ENCODE data around the gene NTN1.
"Not testable (repeated sequence)": the region's sequence is repeated elsewhere in the genome, so short reads cannot be mapped to it uniquely, and the experiment has no call there.

The NTN1 gene

DNA sequence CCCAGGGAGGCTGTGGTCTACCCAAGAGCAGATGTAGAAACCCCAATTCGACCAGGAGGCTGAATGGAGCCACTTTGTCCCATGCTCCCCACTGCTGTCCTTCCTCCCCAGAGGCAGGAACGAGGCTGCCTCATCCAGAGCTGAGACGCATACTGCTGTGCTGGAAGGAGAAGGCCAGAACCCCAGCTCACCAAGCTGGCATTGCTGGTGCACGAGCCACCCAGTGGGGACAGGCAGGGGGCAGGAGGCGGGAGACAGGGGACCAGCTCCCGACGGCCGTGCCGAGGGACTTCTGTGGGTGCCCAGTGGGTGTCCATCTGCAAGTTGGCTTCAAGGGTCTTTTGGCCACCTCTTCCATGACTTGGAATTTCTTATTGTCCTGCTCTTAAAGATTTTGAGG, 66.6 kb downstream of the NTN1 start:
- no peak for DNase-seq (ENCODE audit: low read depth)

GRCh38 chr17:9090641-9091096, 69.4 kb downstream of the NTN1 start:
- DNase-seq (ENCODE audit: low read depth), result no peak

- no peak for DNase-seq (ENCODE audit: low read depth)
Measured at GRCh38 chr17:9094193-9094592, 72.9 kb downstream of the NTN1 start.

DNA sequence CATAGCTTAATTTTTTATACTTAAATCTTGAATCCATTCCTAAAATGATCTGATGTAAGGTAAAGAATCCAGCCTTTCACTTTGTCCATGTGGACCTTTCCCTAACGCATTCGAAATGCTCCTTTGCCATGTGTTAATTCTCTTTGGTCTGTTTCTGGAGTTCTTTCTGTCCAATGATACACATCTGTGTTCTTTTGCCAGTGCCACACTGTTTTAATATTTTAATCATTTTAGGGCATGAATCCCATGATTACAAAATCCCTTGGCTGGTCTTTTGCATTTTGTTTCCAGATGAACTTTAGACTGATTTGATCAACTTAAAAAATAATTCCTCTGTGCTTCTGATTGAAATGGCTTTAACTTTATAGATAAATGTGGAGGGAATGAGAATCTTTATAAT, 74.1 kb downstream of the NTN1 start:
- no peak for DNase-seq (ENCODE audit: low read depth)

GRCh38 chr17:9098242-9098825, 77.0 kb downstream of the NTN1 start:
- no peak for DNase-seq (ENCODE audit: low read depth)

GRCh38 chr17:9101356-9101755, 80.0 kb downstream of the NTN1 start:
- no peak for DNase-seq (ENCODE audit: low read depth)

DNA sequence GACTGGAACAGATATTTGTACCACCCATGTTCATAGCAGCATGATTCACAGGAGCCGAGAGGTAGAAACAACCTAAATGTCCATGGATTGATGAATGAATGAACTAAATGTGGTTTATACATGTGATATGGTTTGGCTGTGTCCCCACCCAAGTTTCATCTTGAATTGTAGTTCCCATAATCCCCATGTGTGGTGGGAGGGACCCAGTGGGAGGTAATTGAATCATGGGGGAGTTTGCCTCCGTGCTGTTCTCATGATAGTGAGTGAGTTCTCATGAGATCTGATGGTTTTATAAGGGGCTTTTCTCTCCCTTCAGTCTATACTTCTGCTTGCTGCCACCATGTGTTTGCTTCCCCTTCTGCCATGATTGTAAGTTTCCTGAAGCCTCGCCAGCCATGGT, 81.9 kb downstream of the NTN1 start:
- not testable (repeated sequence) for DNase-seq (ENCODE audit: low read depth)

GRCh38 chr17:9104370-9105041, 83.2 kb downstream of the NTN1 start:
- no peak for DNase-seq (ENCODE audit: low read depth)

DNA sequence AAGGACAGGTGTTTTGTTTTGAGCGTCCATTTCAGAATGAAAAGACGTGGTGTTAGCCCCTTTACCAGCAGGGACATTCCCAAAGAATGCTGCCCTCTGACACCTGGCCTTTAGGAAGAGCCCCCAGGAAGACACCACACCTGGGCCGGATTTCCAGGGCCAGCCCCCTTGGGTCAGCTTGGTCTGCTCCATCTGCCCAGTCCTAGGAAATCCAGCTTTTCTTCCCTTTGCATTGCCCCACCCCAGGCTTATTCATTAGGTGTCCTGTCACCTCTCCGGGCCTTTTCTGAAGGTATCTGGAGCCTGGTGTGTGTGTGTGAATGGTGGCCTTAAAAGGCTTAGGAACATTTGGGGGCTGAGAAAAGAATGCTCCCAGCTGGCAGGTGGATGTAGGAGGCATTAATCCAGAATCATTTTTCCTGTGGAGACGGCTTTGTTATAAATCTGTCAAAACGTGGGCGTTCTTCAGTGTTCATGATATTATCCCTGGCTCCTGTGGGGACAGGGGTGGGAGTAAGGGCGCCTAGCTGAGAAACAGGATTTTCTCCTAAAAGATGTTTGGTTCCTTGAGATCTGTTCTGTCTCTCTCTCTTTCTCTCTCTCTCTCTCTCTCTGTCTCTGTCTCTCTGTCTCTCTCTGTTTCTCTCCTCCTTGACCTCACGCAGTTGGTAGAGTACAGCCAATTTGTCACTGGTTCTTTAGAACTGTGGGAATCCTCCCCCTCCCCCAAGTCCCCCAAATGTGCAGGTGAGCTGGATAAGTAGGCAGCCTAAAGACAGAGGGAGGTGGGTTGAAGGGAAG, 84.0 kb downstream of the NTN1 start:
- DNase-seq (ENCODE audit: low read depth), result no peak

DNA sequence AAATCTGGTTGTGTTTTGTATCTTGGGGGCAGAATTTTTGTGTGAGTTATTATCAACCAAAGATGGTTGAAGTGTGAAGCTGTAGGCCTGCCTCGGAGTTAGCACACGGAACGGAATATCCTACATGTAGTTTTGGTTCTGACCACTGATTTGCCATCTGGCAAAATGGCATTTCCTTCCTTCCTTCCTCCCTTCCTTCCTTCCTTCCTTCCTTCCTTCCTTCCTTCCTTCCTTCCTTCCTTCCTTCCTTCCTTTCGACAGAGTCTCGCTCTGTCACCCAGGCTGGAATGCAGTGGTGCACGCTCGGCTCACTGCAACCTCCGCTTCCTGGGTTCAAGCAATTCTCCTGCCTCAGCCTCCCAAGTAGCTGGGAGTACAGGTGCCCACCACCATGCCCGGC, 85.0 kb downstream of the NTN1 start:
- DNase-seq (ENCODE audit: low read depth), result not testable (repeated sequence)

DNA sequence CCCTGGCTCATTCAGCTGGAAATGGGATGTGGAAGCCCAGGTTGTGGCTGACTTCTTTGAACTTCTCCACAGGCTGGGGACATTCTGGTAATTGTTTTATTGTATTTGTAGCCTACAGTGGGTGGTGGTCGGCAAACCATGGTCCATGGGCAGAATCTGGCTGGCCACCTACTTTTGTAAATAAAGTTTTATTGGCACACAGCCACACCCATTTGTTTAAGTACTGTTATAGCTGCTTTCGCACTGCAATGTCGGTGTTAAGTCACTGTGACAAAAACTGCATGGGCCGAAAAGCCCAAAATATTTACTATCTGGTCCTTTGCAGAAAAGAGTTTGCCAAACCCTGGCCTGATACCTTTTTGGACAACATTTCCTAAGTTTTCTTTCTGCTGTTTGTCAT, 86.2 kb downstream of the NTN1 start:
- DNase-seq (ENCODE audit: low read depth), result no peak

- no peak for DNase-seq (ENCODE audit: low read depth)
Measured at GRCh38 chr17:9108146-9108545, 86.8 kb downstream of the NTN1 start.

GRCh38 chr17:9109933-9110332, 88.6 kb downstream of the NTN1 start:
- DNase-seq (ENCODE audit: low read depth), result no peak

- DNase-seq (ENCODE audit: low read depth), result no peak
Measured at GRCh38 chr17:9110501-9110900, 89.2 kb downstream of the NTN1 start.

- peak; percentile 16 for DNase-seq (ENCODE audit: low read depth)
Measured at GRCh38 chr17:9115214-9116191, 94.2 kb downstream of the NTN1 start.

GRCh38 chr17:9116311-9116835, 95.1 kb downstream of the NTN1 start:
- no peak for DNase-seq (ENCODE audit: low read depth)

DNA sequence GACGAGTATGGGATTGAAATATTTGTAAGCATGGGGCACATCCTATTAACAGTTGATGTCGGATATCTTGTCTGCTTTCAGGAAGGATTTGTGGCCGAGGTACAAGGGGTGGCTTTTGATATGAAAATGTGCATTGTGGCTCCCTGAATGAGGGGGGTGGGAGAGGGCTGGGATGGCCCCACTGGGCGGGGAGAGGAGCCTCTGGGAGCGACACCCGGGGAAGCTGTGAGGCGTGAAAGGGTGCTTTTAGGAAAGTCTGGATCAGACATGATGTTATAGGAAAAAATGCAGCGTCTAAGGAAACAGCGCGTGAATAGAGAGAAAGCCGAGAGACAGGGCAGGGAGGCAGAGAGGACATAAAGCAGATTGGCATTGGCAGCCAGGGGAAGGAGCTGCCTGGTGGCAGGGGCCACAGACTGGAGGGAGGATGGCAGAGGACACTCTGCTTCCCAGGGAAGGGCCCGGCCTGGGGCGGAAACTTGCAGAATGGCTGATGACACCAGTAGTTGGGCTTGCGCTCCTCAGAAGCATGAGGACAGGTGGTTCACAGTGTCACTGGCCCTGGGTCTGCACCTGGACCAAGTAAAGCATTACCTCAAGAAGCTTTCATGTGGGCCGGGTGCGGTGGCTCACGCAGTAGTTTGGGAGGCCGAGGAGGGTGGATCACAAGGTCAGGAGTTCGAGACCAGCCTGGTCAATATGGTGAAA, 95.7 kb downstream of the NTN1 start:
- no peak for DNase-seq (ENCODE audit: low read depth)

DNA sequence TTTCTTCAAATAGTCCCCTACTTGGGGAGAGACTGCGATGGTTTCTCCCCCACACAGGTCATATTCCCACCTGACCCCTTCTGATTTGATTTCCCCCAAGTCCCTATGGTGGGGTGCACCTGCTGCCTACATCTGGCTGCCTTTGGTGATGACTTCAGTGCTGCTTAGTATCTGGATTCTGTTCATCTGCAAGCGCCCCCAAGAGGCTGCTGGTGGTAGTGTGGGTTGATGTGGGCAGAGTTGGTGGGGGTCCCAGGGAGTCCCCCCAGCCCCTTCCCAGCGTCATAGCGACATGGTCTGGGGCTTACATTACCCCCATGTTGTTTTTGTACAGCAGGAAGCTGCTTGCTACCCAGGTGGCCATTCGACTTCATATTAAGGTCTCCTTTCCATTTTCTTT, 99.2 kb downstream of the NTN1 start:
- no peak for DNase-seq (ENCODE audit: low read depth)

DNA sequence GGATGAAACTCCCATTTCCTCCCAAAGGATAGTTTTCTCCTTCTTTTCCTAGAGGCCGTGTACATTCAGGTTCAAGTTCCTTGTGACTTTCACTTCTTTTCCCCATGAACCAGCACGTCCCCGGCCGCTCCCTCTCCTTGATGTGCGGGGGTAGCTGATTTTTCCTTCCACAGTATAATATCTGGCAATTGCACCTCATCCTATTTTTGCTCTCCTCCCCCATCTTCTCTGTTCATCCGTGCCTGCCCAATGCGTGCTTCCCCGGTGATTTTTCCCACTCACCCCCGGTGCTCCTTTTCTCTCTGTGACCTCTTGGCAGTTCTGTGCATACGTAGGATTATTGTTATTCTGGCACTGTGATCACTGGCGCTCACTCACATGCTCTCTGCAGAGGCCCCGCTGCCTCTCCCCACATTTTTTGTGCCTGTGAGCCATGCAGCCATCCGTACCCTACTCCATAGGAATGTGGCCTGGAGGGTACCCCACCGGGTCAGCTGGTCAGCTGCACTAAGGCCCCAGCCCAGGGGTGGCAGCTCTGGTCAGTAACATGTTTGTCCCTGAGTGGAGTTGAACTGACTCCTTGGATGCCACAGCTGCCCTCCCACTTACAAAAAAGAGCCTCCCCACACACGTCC, 100.0 kb downstream of the NTN1 start:
- no peak for DNase-seq (ENCODE audit: low read depth)

All from amniotic epithelial cell (primary cell).